Esophagus muscularis mucosa (tissue), 4 donors: ENCODE results near the gene SKIC8. TPM values are rescaled to one million over a fixed set of nuclear protein-coding genes. Genes with fewer than 3 reads are reported as not detected.

Source experiments
- DNase-seq: peaks from one replicate; pipeline ENCODE4 v3.0.0-alpha.2; 2017; ENCODE audit errors: extremely low spot score
- H3K27ac ChIP-seq, 4 donors: fragments of 200-600 bp; sonication (generic); replicated peaks in 1 of 4; 1 replicate in 3 of 4; 2 replicates in 1 of 4; pipeline ENCODE4 v1.5.1; 2016 to 2019; ENCODE audit warnings: mild to moderate bottlenecking in 1 of 4
- H3K27me3 ChIP-seq, 4 donors: fragments of 200-600 bp; sonication (generic); one replicate each; pipeline versions ENCODE4 v1.5.1 to v1.6.0; 2016 to 2019
- H3K36me3 ChIP-seq, 4 donors: fragments of 200-600 bp; sonication (generic); one replicate each; pipeline ENCODE4 v1.5.1; 2016 to 2019
- H3K4me1 ChIP-seq, 4 donors: fragments of 200-600 bp; sonication (generic); one replicate each; pipeline ENCODE4 v1.5.1; 2016 to 2019
- H3K4me3 ChIP-seq, 4 donors: fragments of 200-600 bp; sonication (generic); 1 replicate in 2 of 4; 2 replicates in 2 of 4; pipeline ENCODE4 v1.5.1; 2016 to 2019; ENCODE audit warnings: mild to moderate bottlenecking in 4 of 4, moderate library complexity in 1 of 4
- H3K9me3 ChIP-seq, 4 donors: fragments of 200-600 bp; sonication (generic); 1 replicate in 3 of 4; 2 replicates in 1 of 4; pipeline ENCODE4 v1.5.1; 2016 to 2019
- EP300 ChIP-seq: sonication (generic); formaldehyde crosslinking; IDR thresholded peaks from one replicate; pipeline ENCODE4 v1.6.1; 2017; ENCODE audit warnings: antibody characterized with exemption
- POLR2A ChIP-seq: fragments of 450-650 bp; IDR thresholded peaks from one replicate; pipeline ENCODE4 v1.6.1; 2017; ENCODE audit warnings: antibody characterized with exemption, moderate library complexity, mild to moderate bottlenecking, low read depth
- POLR2AphosphoS5 ChIP-seq, 2 donors: sonication (generic); formaldehyde crosslinking; IDR thresholded peaks; one replicate each; pipeline ENCODE4 v1.6.1; 2017; ENCODE audit warnings: antibody characterized with exemption in 2 of 2
- WGBS: methylation state at CpG from one replicate; pipeline ENCODE4 v1.1.5; 2018; 5-methylcytosine and 5-hydroxymethylcytosine counted together
- intact Hi-C: fragments of 100-400 bp; cut with DNase I; formaldehyde crosslinking; loops from one replicate; pipeline ENCODE4 v1.15.1; 2023
- total RNA-seq, 4 donors: library from RNA; depleted of rRNA; stranded (reverse); fragments of >200 nt; gene quantifications; one replicate each; pipeline versions ENCODE4 v1.1.0 to v1.2.1, GENCODE V29; 2016
- TF ChIP-seq, protein P1 (sequence below), 3 experiments: fragments of 200-600 bp in 2 of 3; fragments of 450-650 bp in 1 of 3; sonication (generic) in 2 of 3; IDR thresholded peaks; one replicate each; pipeline ENCODE4 v1.5.1; 2017 to 2019; ENCODE audit warnings: antibody characterized with exemption in 3 of 3, mild to moderate bottlenecking in 2 of 3, moderate library complexity in 1 of 3

The SKIC8 gene
- total RNA-seq, 4 donors from 2014 or later = 34.7 to 52.7 (median 42.7) TPM

DNA sequence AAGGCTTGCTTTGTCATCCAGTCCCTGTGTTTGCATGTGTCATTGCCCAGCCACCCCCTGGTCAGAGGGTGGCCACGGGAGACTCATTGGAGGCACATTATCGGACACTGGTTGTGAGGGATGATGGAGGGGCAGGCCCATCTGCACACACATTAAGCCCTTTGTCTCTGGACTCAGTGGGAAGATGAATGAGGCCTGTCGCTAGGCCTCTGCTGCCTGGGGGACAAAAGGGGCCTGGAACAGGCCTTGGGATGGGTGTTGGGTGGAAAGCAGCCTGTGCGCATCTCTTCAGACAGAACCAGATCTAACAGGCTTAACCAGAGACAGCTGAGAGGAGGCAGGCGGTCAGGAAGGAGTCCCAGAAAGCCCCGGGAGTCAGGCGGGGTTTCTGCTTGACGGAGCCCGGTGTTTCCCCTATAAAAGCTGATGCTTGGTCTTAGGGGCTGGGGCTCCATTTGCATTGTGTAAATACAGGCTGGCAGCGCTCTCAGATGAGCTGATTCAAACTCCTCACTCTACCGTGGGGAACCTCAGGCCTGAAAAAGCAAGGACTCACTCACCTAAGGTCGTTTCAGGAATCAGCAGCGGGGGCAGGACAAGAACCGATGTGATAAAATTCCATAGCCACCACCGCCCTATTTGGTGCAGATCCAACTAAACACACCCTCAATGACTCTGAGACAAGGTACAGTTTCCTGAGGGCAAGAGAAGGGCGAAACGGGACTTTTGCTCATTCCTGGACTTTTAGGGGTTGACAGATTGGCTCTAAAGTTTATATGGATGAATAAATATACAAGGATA is 17.1 kb upstream of the SKIC8 start:
- no peaks in the 10 kb centered on the region for H3K4me1 ChIP-seq
- H3K4me3 ChIP-seq = no peak overlapping the region
- 61% methylated on average over 12 of the region's 17 CpGs for WGBS
- no peaks in the 10 kb centered on the region for H3K9me3 ChIP-seq
- intact Hi-C loops = no loop called here
- no peak overlapping the region for H3K27ac ChIP-seq
- DNase-seq = no peak
- H3K27me3 ChIP-seq = peaks cover 0 to 14% (median 0%) of the 10 kb centered on the region in 4 donors
- no peaks in the 10 kb centered on the region for H3K36me3 ChIP-seq
- no peak for TF ChIP-seq POLR2AphosphoS5 (IDR thresholded peaks at IDR 0.05)
- TF ChIP-seq EP300 = no peak
- TF ChIP-seq, protein P1, sequence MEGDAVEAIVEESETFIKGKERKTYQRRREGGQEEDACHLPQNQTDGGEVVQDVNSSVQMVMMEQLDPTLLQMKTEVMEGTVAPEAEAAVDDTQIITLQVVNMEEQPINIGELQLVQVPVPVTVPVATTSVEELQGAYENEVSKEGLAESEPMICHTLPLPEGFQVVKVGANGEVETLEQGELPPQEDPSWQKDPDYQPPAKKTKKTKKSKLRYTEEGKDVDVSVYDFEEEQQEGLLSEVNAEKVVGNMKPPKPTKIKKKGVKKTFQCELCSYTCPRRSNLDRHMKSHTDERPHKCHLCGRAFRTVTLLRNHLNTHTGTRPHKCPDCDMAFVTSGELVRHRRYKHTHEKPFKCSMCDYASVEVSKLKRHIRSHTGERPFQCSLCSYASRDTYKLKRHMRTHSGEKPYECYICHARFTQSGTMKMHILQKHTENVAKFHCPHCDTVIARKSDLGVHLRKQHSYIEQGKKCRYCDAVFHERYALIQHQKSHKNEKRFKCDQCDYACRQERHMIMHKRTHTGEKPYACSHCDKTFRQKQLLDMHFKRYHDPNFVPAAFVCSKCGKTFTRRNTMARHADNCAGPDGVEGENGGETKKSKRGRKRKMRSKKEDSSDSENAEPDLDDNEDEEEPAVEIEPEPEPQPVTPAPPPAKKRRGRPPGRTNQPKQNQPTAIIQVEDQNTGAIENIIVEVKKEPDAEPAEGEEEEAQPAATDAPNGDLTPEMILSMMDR (IDR thresholded peaks at IDR 0.05) = no peak
- no peak for TF ChIP-seq POLR2A

DNA sequence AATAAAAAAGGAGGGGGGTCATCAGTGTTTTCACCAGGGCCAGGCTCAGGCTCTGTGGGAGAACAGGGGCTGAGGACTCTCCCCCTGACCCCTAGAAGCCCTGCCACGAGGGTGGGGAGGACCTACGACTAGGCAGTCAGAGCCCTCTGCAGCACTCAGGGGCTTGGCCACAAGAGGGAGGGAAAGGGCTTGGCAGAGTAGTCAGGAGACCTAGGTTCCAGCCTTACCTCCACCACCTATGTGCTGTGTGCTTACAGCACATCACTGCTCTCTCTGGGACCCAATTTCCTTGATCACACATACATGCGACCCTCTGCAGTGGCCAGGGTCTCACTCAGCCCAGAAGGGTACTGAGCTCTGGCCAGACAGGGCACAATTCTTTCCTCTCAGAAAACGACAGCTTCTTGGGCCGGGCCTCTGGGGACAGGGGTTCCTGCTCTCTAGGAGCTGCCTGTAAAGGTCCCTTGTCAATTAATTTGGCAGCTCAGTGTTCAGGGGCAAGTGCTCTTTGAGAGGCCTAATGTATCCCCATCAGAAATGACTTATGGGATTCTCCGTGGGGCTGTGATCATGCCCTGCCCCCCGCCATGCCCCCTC is 16.4 kb upstream of the SKIC8 start:
- WGBS = 82% methylated on average over 5 of the region's 7 CpGs
- intact Hi-C loops = no loop called here
- no peak for DNase-seq
- Histone ChIP-seq H3K27ac (no peak overlapping the region), H3K4me3 (no peak overlapping the region), H3K36me3 (no peaks in the 10 kb centered on the region), H3K9me3 (no peaks in the 10 kb centered on the region), H3K27me3 (peaks cover 0 to 14% (median 0%) of the 10 kb centered on the region in 4 donors), H3K4me1 (no peaks in the 10 kb centered on the region)
- TF ChIP-seq POLR2AphosphoS5 (IDR thresholded peaks at IDR 0.05) (no peak), POLR2A (no peak)
- TF ChIP-seq, protein P1 (IDR thresholded peaks at IDR 0.05) = no peak

DNA sequence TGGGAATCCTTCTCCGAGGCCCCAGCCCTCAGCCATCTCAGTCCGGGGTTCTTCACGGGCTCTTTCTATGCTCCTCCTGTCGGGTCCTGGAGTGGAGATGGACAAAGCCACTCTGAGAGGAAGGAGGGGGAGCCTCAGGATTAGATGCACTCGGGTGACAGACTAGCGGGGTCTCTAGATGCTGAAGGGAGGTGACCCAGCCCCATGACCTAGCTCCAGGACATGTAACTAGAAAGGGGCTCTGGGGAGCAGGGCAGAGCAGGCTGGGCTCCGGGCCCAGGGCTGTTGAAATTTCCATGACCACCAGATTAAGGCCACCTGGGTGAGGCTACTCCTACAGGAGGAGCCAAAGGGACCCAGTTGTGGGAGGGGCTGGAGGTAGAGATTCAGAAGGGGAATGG is 14.8 kb upstream of the SKIC8 start:
- no peak overlapping the region for H3K27ac ChIP-seq
- H3K36me3 ChIP-seq = no peaks in the 10 kb centered on the region
- no peak for DNase-seq
- TF ChIP-seq, protein P1 (IDR thresholded peaks at IDR 0.05) = no peak
- TF ChIP-seq EP300 (no peak), POLR2A (no peak), POLR2AphosphoS5 (IDR thresholded peaks at IDR 0.05) (no peak)
- H3K4me1 ChIP-seq = no peaks in the 10 kb centered on the region
- no peaks in the 10 kb centered on the region for H3K9me3 ChIP-seq
- H3K27me3 ChIP-seq = peaks cover 0 to 21% (median 0%) of the 10 kb centered on the region in 4 donors
- H3K4me3 ChIP-seq = no peak overlapping the region
- WGBS = 72% methylated on average over 7 of the region's 7 CpGs
- intact Hi-C loops = no loop called here

DNA sequence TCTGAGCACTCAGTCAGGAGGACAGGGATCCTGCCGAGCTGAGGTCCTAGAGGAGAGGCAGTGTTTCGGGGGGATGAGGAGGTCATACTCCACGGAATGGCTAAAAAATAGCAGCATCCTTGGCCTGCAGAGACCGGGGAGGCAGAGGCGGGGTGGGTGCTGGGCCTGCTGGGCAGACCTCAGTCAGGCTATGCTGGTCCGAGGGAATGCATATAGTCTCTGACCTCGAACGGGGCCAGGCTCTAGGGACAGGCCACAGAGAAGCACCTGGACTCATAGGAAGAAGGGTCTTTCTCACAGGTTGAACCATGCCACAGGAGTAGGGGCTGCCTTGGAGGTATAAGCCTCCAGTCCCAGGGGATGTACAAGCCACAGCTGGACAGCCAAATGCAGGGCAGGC is 14.0 kb upstream of the SKIC8 start:
- TF ChIP-seq, protein P1 (IDR thresholded peaks at IDR 0.05) = no peak
- TF ChIP-seq POLR2A (no peak), POLR2AphosphoS5 (IDR thresholded peaks at IDR 0.05) (no peak), EP300 (no peak)
- intact Hi-C loops = no loop called here
- Histone ChIP-seq H3K36me3 (no peaks in the 10 kb centered on the region), H3K4me3 (no peak overlapping the region), H3K27ac (no peak overlapping the region), H3K27me3 (peaks cover 0 to 29% (median 0%) of the 10 kb centered on the region in 4 donors), H3K4me1 (no peaks in the 10 kb centered on the region), H3K9me3 (no peaks in the 10 kb centered on the region)
- 70% methylated on average over 8 of the region's 8 CpGs for WGBS
- DNase-seq = no peak
